Spleen (tissue), 11 donors: Measurements from ENCODE around the gene SSBP2. TPM values are rescaled to one million over a fixed set of nuclear protein-coding genes. Genes with fewer than 3 reads are reported as not detected.
"Not testable (repeated sequence)": the region's sequence is repeated elsewhere in the genome, so short reads cannot be mapped to it uniquely, and the experiment has no call there.

Experiments used
- DNase-seq: peaks from one replicate; pipeline ENCODE4 v3.0.0-alpha.2; 2020
- H3K27ac ChIP-seq, 8 donors: fragments of 200-600 bp; sonication (generic) in 7 of 8; 1 replicate in 4 of 8; 2 replicates in 4 of 8; pipeline versions ENCODE4 v1.5.0 to v1.8.0; 2016 to 2021; ENCODE audit warnings: inconsistent platforms in 4 of 8, mild to moderate bottlenecking in 4 of 8, moderate library complexity in 1 of 8
- H3K27me3 ChIP-seq, 7 donors: fragments of 200-600 bp; sonication (generic) in 6 of 7; replicated peaks in 1 of 7; 1 replicate in 4 of 7; 2 replicates in 3 of 7; pipeline versions ENCODE4 v1.5.0 to v1.8.0; 2016 to 2021; ENCODE audit warnings: inconsistent platforms in 3 of 7, mild to moderate bottlenecking in 1 of 7
- H3K36me3 ChIP-seq, 6 donors: fragments of 200-600 bp; sonication (generic) in 5 of 6; 1 replicate in 4 of 6; 2 replicates in 2 of 6; pipeline versions ENCODE4 v1.5.0 to v1.8.0; 2016 to 2021; ENCODE audit warnings: inconsistent platforms in 2 of 6
- H3K4me1 ChIP-seq, 6 donors: fragments of 200-600 bp; sonication (generic) in 5 of 6; 1 replicate in 3 of 6; 2 replicates in 3 of 6; pipeline versions ENCODE4 v1.5.0 to v1.8.0; 2016 to 2021; ENCODE audit warnings: inconsistent platforms in 3 of 6
- H3K4me3 ChIP-seq, 8 donors: fragments of 200-600 bp; sonication (generic) in 7 of 8; 1 replicate in 4 of 8; 2 replicates in 4 of 8; pipeline versions ENCODE4 v1.5.0 to v1.8.0; 2016 to 2021; ENCODE audit warnings: inconsistent platforms in 4 of 8, mild to moderate bottlenecking in 4 of 8, moderate library complexity in 2 of 8
- H3K9me3 ChIP-seq, 8 donors: fragments of 200-600 bp; sonication (generic) in 7 of 8; 1 replicate in 4 of 8; 2 replicates in 4 of 8; pipeline versions ENCODE4 v1.5.0 to v1.8.0; 2016 to 2021; ENCODE audit warnings: inconsistent platforms in 4 of 8
- CTCF ChIP-seq, 11 experiments: fragments of 200-600 bp in 7 of 11; fragments of 450-650 bp in 4 of 11; sonication (generic) in 4 of 11; IDR thresholded peaks in 8 of 11; conservative IDR thresholded peaks in 3 of 11; 1 replicate in 7 of 11; 2 replicates in 4 of 11; pipeline versions ENCODE4 v1.4.0 to v1.8.0; 2016 to 2021; ENCODE audit warnings: antibody characterized with exemption in 11 of 11, inconsistent platforms in 4 of 11, mild to moderate bottlenecking in 1 of 11
- POLR2A ChIP-seq, 3 donors: fragments of 450-650 bp; IDR thresholded peaks; one replicate each; pipeline ENCODE4 v1.5.1; 2017; ENCODE audit warnings: antibody characterized with exemption in 3 of 3, mild to moderate bottlenecking in 1 of 3
- POLR2AphosphoS5 ChIP-seq, 3 donors: sonication (generic); formaldehyde crosslinking; IDR thresholded peaks; one replicate each; pipeline ENCODE4 v1.5.1; 2017; ENCODE audit warnings: antibody characterized with exemption in 3 of 3
- WGBS, 5 donors: extraction: QIAGEN DNeasy Blood & Tissue Kit in 3 of 5; methylation state at CpG; one replicate each; pipeline versions ENCODE4 v1.1.5 to v1.1.7; 2013 to 2018; 5-methylcytosine and 5-hydroxymethylcytosine counted together
- intact Hi-C: fragments of 100-400 bp; cut with DNase I; formaldehyde crosslinking; loops from one replicate; pipeline ENCODE4 v1.15.0; 2023; ENCODE audit warnings: low total_unique reads
- polyA plus RNA-seq, 3 donors: library from polyadenylated mRNA; stranded (reverse); fragments of 200-250 nt; gene quantifications; one replicate each; pipeline ENCODE4 v1.2.1, GENCODE V29; 2013
- total RNA-seq, 7 donors: library from RNA; depleted of rRNA in 3 of 7; stranded (reverse); fragments of >200 nt in 3 of 7; fragmentation: NEBNext Ultra II Directional in 4 of 7; extraction: Animal tissue kit (Norgen Biotek cat#: 25700) in 4 of 7; gene quantifications; one replicate each; pipeline versions ENCODE4 v1.1.0 to v1.2.1, GENCODE V29; 2016 to 2021
- donor health status: healthy with polysubstance abuse.
- donor health status: DM: no; HTN: no; CAD: no; lungs with moderate emphysema.
- donor health status: DM: no; HTN: no; CAD: no.
- donor health status: Bipolar disorder and iron deficiency.
- donor health status: healthy.
- donor health status: DM: no; HTN: no; CAD: no.
- donor health status: DM: yes; HTN: yes; CAD: no.

Gene SSBP2
- total and polyA plus RNA-seq, 10 donors, result 12.2 to 40.8 (median 29.6) TPM

- Histone ChIP-seq H3K4me3 (no peak overlapping the region), H3K27me3 (no peaks in the 10 kb centered on the region), H3K27ac (no peak overlapping the region), H3K4me1 (no peaks in the 10 kb centered on the region), H3K9me3 (no peaks in the 10 kb centered on the region), H3K36me3 (peaks cover 0 to 5% (median 0%) of the 10 kb centered on the region in 6 donors)
- WGBS, 5 donors, result 80 to 93% (median 90%) methylated on average over 2 of the region's 2 CpGs
- TF ChIP-seq POLR2AphosphoS5 (IDR thresholded peaks at IDR 0.05), result no peak
- no peak for TF ChIP-seq CTCF (IDR thresholded peaks at IDR 0.05 in 8 of 11, conservative IDR thresholded peaks at IDR 0.05 in 3 of 11)
- TF ChIP-seq POLR2A (IDR thresholded peaks at IDR 0.05), result no peak
- intact Hi-C loops, result no loop called here
- no peak for DNase-seq
Observed at GRCh38 chr5:81409896-81410295, 341.0 kb downstream of the SSBP2 start.

DNA sequence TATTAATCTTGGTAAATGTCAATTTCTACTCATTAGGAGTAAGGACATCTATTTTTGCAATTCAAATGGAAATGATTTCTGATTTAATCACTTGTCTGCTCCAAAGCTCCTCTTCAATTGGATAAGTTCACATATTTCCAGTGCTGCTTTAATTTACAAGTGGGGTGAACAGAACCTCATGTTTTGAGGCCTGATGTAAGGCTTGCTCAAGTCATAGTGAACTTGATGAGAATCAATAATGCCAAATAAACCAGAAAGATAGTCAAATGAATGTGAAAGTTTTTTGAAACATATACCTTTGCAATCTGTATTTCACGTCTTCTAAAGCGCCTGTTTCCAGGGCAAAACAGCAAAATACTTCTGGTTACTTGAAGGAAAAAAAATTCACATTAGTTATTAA, 341.5 kb downstream of the SSBP2 start:
- DNase-seq, result no peak
- intact Hi-C loops, result no loop called here
- no peak for TF ChIP-seq POLR2A (IDR thresholded peaks at IDR 0.05)
- no peak for TF ChIP-seq POLR2AphosphoS5 (IDR thresholded peaks at IDR 0.05)
- no peak for TF ChIP-seq CTCF (IDR thresholded peaks at IDR 0.05 in 8 of 11, conservative IDR thresholded peaks at IDR 0.05 in 3 of 11)
- H3K4me1 ChIP-seq, result no peaks in the 10 kb centered on the region
- no peaks in the 10 kb centered on the region for H3K9me3 ChIP-seq
- H3K4me3 ChIP-seq, result no peak overlapping the region
- 95 to 98% (median 97%) methylated on average over 2 of the region's 2 CpGs for WGBS, 5 donors
- H3K27me3 ChIP-seq, result no peaks in the 10 kb centered on the region
- no peak overlapping the region for H3K27ac ChIP-seq
- peaks cover 0 to 2% (median 0%) of the 10 kb centered on the region in 6 donors for H3K36me3 ChIP-seq

GRCh38 chr5:81408496-81408895, 342.4 kb downstream of the SSBP2 start:
- H3K27ac ChIP-seq, result no peak overlapping the region
- intact Hi-C loops, result no loop called here
- H3K36me3 ChIP-seq, result no peaks in the 10 kb centered on the region
- 81 to 100% (median 100%) methylated on average over 1 of the region's 1 CpG for WGBS, 5 donors
- TF ChIP-seq POLR2A (IDR thresholded peaks at IDR 0.05), result no peak
- no peak for TF ChIP-seq CTCF (IDR thresholded peaks at IDR 0.05 in 8 of 11, conservative IDR thresholded peaks at IDR 0.05 in 3 of 11)
- TF ChIP-seq POLR2AphosphoS5 (IDR thresholded peaks at IDR 0.05), result no peak
- no peak overlapping the region for H3K4me3 ChIP-seq
- DNase-seq, result no peak
- H3K9me3 ChIP-seq, result no peaks in the 10 kb centered on the region
- H3K4me1 ChIP-seq, result no peaks in the 10 kb centered on the region
- H3K27me3 ChIP-seq, result no peaks in the 10 kb centered on the region

- H3K27ac ChIP-seq, H3K27me3 ChIP-seq, DNase-seq, intact Hi-C loops, H3K9me3 ChIP-seq, H3K4me1 ChIP-seq, H3K36me3 ChIP-seq, H3K4me3 ChIP-seq: not testable (repeated sequence)
- 76 to 92% (median 90%) methylated on average over 4 of the region's 4 CpGs for WGBS, 5 donors
Observed at GRCh38 chr5:81407811-81408210, 343.1 kb downstream of the SSBP2 start.
